A549 (cell line): ENCODE measurements around the gene ARPC1A.
"Not testable (repeated sequence)": the region's sequence is repeated elsewhere in the genome, so short reads cannot be mapped to it uniquely, and the experiment has no call there.

Experiments
- CEBPB ChIP-seq, 2 experiments: fragments of >200 bp in 1 of 2; sonication (Bioruptor Twin) in 1 of 2; formaldehyde crosslinking in 1 of 2; IDR thresholded peaks; 2 replicates each; pipeline ENCODE4 v1.6.1; 2012 to 2016
- CHD4 ChIP-seq: fragments of 200-600 bp; sonication (generic); IDR thresholded peaks from 2 replicates; pipeline ENCODE4 v1.6.1; 2016; ENCODE audit warnings: antibody characterized with exemption, mild to moderate bottlenecking, borderline replicate concordance
- POLR2A ChIP-seq: IDR thresholded peaks from 2 replicates; pipeline ENCODE4 v1.6.1; 2012; ENCODE audit warnings: mild to moderate bottlenecking, low read length
- TF ChIP-seq, protein P1 (sequence below): IDR thresholded peaks from 2 replicates; pipeline ENCODE4 v1.6.1; 2012

DNA sequence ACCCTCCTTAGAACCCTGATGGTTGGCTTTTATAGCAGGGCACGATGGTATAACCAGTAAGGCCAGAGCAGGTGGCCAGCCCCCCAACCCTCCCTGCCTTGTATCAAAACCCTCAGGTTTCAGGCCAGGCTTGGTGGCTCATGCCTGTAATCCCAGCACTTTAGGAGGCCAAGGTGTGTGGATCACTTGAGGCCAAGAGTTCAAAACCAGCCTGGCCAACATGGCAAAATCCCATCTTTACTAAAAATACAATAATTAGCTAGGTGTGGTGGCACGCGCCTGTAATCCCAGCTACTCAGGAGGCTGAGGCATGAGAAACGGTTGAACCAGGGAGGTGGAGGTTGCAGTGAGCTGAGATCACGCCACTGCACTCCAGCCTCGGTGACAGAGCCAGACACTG lies 3.0 kb upstream of the ARPC1A start:
- not testable (repeated sequence) for TF ChIP-seq CEBPB (IDR thresholded peaks at IDR 0.05); CHD4; POLR2A
- TF ChIP-seq, protein P1, sequence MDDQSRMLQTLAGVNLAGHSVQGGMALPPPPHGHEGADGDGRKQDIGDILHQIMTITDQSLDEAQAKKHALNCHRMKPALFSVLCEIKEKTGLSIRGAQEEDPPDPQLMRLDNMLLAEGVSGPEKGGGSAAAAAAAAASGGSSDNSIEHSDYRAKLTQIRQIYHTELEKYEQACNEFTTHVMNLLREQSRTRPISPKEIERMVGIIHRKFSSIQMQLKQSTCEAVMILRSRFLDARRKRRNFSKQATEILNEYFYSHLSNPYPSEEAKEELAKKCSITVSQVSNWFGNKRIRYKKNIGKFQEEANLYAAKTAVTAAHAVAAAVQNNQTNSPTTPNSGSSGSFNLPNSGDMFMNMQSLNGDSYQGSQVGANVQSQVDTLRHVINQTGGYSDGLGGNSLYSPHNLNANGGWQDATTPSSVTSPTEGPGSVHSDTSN, result not testable (repeated sequence)
